GM12878 (cell line): ENCODE data around the gene IER3. TPM values are rescaled to one million over a fixed set of nuclear protein-coding genes. Genes with fewer than 3 reads are reported as not detected.

ENCODE experiments used
- ATF2 ChIP-seq: IDR thresholded peaks from 2 replicates; pipeline ENCODE4 v1.6.1; 2012; ENCODE audit warnings: low read length, inconsistent platforms
- BCL11A ChIP-seq: IDR thresholded peaks from 2 replicates; pipeline ENCODE4 v1.6.1; 2011; ENCODE audit warnings: low read depth, low read length
- BCL3 ChIP-seq: IDR thresholded peaks from 2 replicates; pipeline ENCODE4 v1.6.1; 2011; ENCODE audit warnings: borderline replicate concordance, low read depth, mild to moderate bottlenecking, moderate library complexity, low read length; ENCODE audit not compliant: insufficient read depth, poor library complexity, severe bottlenecking
- CBFB ChIP-seq: IDR thresholded peaks from 2 replicates; pipeline ENCODE4 v1.6.1; 2016; ENCODE audit warnings: antibody characterized with exemption, low read depth
- ELK1 ChIP-seq: IDR thresholded peaks from 2 replicates; pipeline ENCODE4 v1.6.1; 2012; ENCODE audit warnings: low read depth, low read length, improper control_type of control experiment
- FOXK2 ChIP-seq: fragments of 450-650 bp; IDR thresholded peaks from 2 replicates; pipeline ENCODE4 v1.6.1; 2017; ENCODE audit warnings: mild to moderate bottlenecking, moderate library complexity
- GATAD2B ChIP-seq: fragments of 450-650 bp; conservative IDR thresholded peaks from 2 replicates; pipeline ENCODE4 v1.6.1; 2017; ENCODE audit warnings: low read depth, mild to moderate bottlenecking, moderate library complexity
- HCFC1 ChIP-seq: fragments of 150-350 bp; IDR thresholded peaks from 2 replicates; pipeline ENCODE4 v1.6.1; 2014; ENCODE audit warnings: low read length
- IRF5 ChIP-seq: fragments of 450-650 bp; IDR thresholded peaks from 2 replicates; pipeline ENCODE4 v1.6.1; 2017; ENCODE audit warnings: borderline replicate concordance
- MTA2 ChIP-seq: fragments of 450-650 bp; IDR thresholded peaks from 2 replicates; pipeline ENCODE4 v1.6.1; 2016; ENCODE audit warnings: low read depth, mild to moderate bottlenecking, moderate library complexity
- PKNOX1 ChIP-seq: fragments of 450-650 bp; IDR thresholded peaks from 2 replicates; pipeline ENCODE4 v1.6.1; 2016; ENCODE audit warnings: mild to moderate bottlenecking
- PML ChIP-seq: IDR thresholded peaks from 2 replicates; pipeline ENCODE4 v1.6.1; 2012; ENCODE audit warnings: low read length, inconsistent platforms
- POU2F2 ChIP-seq: IDR thresholded peaks from 3 replicates; pipeline ENCODE4 v1.6.1; 2011; ENCODE audit warnings: low read depth, mild to moderate bottlenecking, low read length, borderline replicate concordance
- RAD21 ChIP-seq: IDR thresholded peaks from 2 replicates; pipeline ENCODE4 v1.6.1; 2011; ENCODE audit warnings: mild to moderate bottlenecking, low read depth, low read length, moderate library complexity; ENCODE audit not compliant: insufficient read depth
- RCOR1 ChIP-seq: conservative IDR thresholded peaks from 2 replicates; pipeline ENCODE4 v1.6.1; 2012; ENCODE audit warnings: low read depth, low read length, improper control_type of control experiment
- SIN3A ChIP-seq: IDR thresholded peaks from 2 replicates; pipeline ENCODE4 v1.6.1; 2012; ENCODE audit warnings: low read depth, low read length, improper control_type of control experiment
- SMAD5 ChIP-seq: IDR thresholded peaks from 2 replicates; pipeline ENCODE4 v1.6.1; 2016; ENCODE audit warnings: antibody characterized with exemption, low read depth
- SPI1 ChIP-seq: IDR thresholded peaks from 2 replicates; pipeline ENCODE4 v1.6.1; 2011; ENCODE audit warnings: low read depth, mild to moderate bottlenecking, low read length, moderate library complexity, borderline replicate concordance; ENCODE audit not compliant: insufficient read depth
- STAT1 ChIP-seq: fragments of 450-650 bp; conservative IDR thresholded peaks from 2 replicates; pipeline ENCODE4 v1.6.1; 2014; ENCODE audit warnings: antibody characterized with exemption, mild to moderate bottlenecking
- SUPT20H ChIP-seq: IDR thresholded peaks from 2 replicates; pipeline ENCODE4 v1.6.1; 2011; ENCODE audit warnings: low read depth, mild to moderate bottlenecking, low read length, moderate library complexity, borderline replicate concordance; ENCODE audit not compliant: control insufficient read depth
- ZNF24 ChIP-seq: fragments of 450-650 bp; IDR thresholded peaks from 2 replicates; pipeline ENCODE4 v1.6.1; 2017; ENCODE audit warnings: antibody characterized with exemption, mild to moderate bottlenecking
- ZZZ3 ChIP-seq: IDR thresholded peaks from 2 replicates; pipeline ENCODE4 v1.6.1; 2011; ENCODE audit warnings: low read depth; ENCODE audit not compliant: control insufficient read depth, insufficient read length
- polyA plus RNA-seq, 11 experiments: library from polyadenylated mRNA; depleted of rRNA in 4 of 11; unstranded in 6 of 11; stranded (reverse) in 5 of 11; fragments of >200 nt; fragmentation: Nextera tagmentation in 4 of 11; fragmentation: Illumina TruSeq in 1 of 11; extraction: Ambion mirVana in 4 of 11; extraction: Trizol in 1 of 11; gene quantifications; 1 replicate in 1 of 11; 2 replicates in 10 of 11; pipeline versions ENCODE4 v1.2.1 to v1.2.3, GENCODE V29; 2011 to 2016; ENCODE audit warnings: inconsistent platforms in 2 of 11, missing spikeins in 2 of 11, low read depth in 1 of 11
- total RNA-seq, 4 experiments: library from RNA; depleted of rRNA in 3 of 4; stranded (reverse); fragments of >200 nt in 3 of 4; fragmentation: Illumina TruSeq in 1 of 4; extraction: Trizol in 1 of 4; gene quantifications; 2 replicates each; pipeline versions ENCODE4 v1.2.1 to v1.2.3, GENCODE V29; 2013 to 2021

Gene IER3
- total and polyA plus RNA-seq, 10 of the 15 experiments (the other 5 are each of a cell fraction or from before 2014, with no cell fraction given) = 1.9 to 100 (median 32.3) TPM

GRCh38 chr6:30767158-30767943 is 23.0 kb upstream of the IER3 start (continued):
- no peak; the same call in 1 of the 2 replicates for TF ChIP-seq GATAD2B
- TF ChIP-seq STAT1 = no peak
- TF ChIP-seq POU2F2 = peak; percentile 30; the same call in 1 of the 3 replicates
- no peak for TF ChIP-seq ELK1
- peak; percentile 94 for TF ChIP-seq MTA2
- no peak for TF ChIP-seq SMAD5
- TF ChIP-seq RCOR1 = no peak
- peak; percentile 82; the same call in 1 of the 2 replicates for TF ChIP-seq ATF2
- no peak for TF ChIP-seq PML
- TF ChIP-seq BCL11A = peak; percentile 87
- TF ChIP-seq PKNOX1 = no peak
- TF ChIP-seq FOXK2 = no peak
- TF ChIP-seq SPI1 = peak; percentile 17; the same call in 1 of the 2 replicates
- TF ChIP-seq SIN3A = no peak
- TF ChIP-seq RAD21 = no peak
- TF ChIP-seq CBFB = peak; percentile 60; the same call in 1 of the 2 replicates
- no peak for TF ChIP-seq HCFC1
- no peak for TF ChIP-seq ZZZ3
- no peak for TF ChIP-seq IRF5
- no peak for TF ChIP-seq SUPT20H
- no peak for TF ChIP-seq ZNF24
- no peak for TF ChIP-seq BCL3
